Fibroblast of lung (primary cell): ENCODE data around the gene DYSF. TPM values are rescaled to one million over a fixed set of nuclear protein-coding genes. Genes with fewer than 3 reads are reported as not detected.

Source experiments
- DNase-seq, 2 donors: peaks; one replicate each; pipeline versions ENCODE4 v3.0.0 to v3.0.0-alpha.2; 2010; ENCODE audit warnings: low read depth in 2 of 2
- H2AFZ ChIP-seq: 2 replicates; pipeline ENCODE4 v1.5.1; 2012; ENCODE audit warnings: low read length, control low read depth, inconsistent platforms
- H3K27ac ChIP-seq: 2 replicates; pipeline ENCODE4 v1.5.1; 2011; ENCODE audit warnings: low read length, control low read depth; ENCODE audit not compliant: insufficient read depth
- H3K27me3 ChIP-seq: 2 replicates; pipeline ENCODE4 v1.5.1; 2011; ENCODE audit warnings: mild to moderate bottlenecking, low read length; ENCODE audit not compliant: control insufficient read depth, insufficient read depth
- H3K36me3 ChIP-seq: 2 replicates; pipeline ENCODE4 v1.5.1; 2011; ENCODE audit warnings: low read length; ENCODE audit not compliant: control insufficient read depth, insufficient read depth
- H3K4me1 ChIP-seq: 2 replicates; pipeline ENCODE4 v1.5.1; 2011; ENCODE audit warnings: low read length; ENCODE audit not compliant: control insufficient read depth, insufficient read depth; ENCODE audit errors: extremely low read depth
- H3K4me2 ChIP-seq: 2 replicates; pipeline ENCODE4 v1.5.1; 2011; ENCODE audit warnings: low read length, control low read depth; ENCODE audit not compliant: insufficient read depth; ENCODE audit errors: extremely low read depth
- H3K4me3 ChIP-seq, 4 experiments: fragments of 200-600 bp in 1 of 4; sonication (generic) in 1 of 4; replicated peaks in 1 of 4; 2 replicates each; pipeline ENCODE4 v1.5.1; 2011 to 2016; ENCODE audit warnings: low read length in 4 of 4, low read depth in 3 of 4, mild to moderate bottlenecking in 3 of 4, control low read depth in 2 of 4, inconsistent platforms in 1 of 4, mixed read lengths in 1 of 4; ENCODE audit not compliant: insufficient read depth in 1 of 4; ENCODE audit errors: control extremely low read depth in 1 of 4
- H3K79me2 ChIP-seq: 2 replicates; pipeline ENCODE4 v1.5.1; 2012; ENCODE audit warnings: mild to moderate bottlenecking, low read length, inconsistent platforms; ENCODE audit not compliant: control insufficient read depth, insufficient read depth
- H3K9ac ChIP-seq: 2 replicates; pipeline ENCODE4 v1.5.1; 2011; ENCODE audit warnings: mild to moderate bottlenecking, low read length, control low read depth; ENCODE audit not compliant: insufficient read depth
- H3K9me3 ChIP-seq: 2 replicates; pipeline ENCODE4 v1.5.1; 2012; ENCODE audit warnings: low read depth, low read length; ENCODE audit not compliant: control insufficient read depth, insufficient read depth
- H4K20me1 ChIP-seq: 2 replicates; pipeline ENCODE4 v1.5.1; 2011; ENCODE audit warnings: low read length; ENCODE audit not compliant: control insufficient read depth, insufficient read depth; ENCODE audit errors: extremely low read depth
- CTCF ChIP-seq, 2 donors: IDR thresholded peaks in 1 of 2; conservative IDR thresholded peaks in 1 of 2; 1 replicate in 1 of 2; 2 replicates in 1 of 2; pipeline ENCODE4 v1.5.1; 2011 to 2012; ENCODE audit warnings: low read length in 2 of 2, control low read depth in 1 of 2, inconsistent platforms in 1 of 2, low read depth in 1 of 2, mild to moderate bottlenecking in 1 of 2
- EZH2 ChIP-seq: IDR thresholded peaks from 2 replicates; pipeline ENCODE4 v1.5.1; 2012; ENCODE audit warnings: low read length, control low read depth, mild to moderate bottlenecking; ENCODE audit errors: missing control alignments
- polyA plus RNA-seq, 2 donors: library from polyadenylated mRNA; depleted of rRNA in 1 of 2; stranded (reverse) in 1 of 2; unstranded in 1 of 2; fragments of >200 nt; gene quantifications; 2 replicates each; pipeline ENCODE4 v1.2.1, GENCODE V29; 2011 to 2012; ENCODE audit warnings: missing spikeins in 1 of 2
- total RNA-seq: library from RNA; depleted of rRNA; stranded (reverse); fragments of >200 nt; gene quantifications from 2 replicates; pipeline ENCODE4 v1.2.1, GENCODE V29; 2014

Gene DYSF
- total and polyA plus RNA-seq, 2 donors (not counting 1 experiment from before 2014, with no cell fraction given) = under 0.01 to 0.67 TPM

- H3K4me1 ChIP-seq = no peaks in the 10 kb centered on the region
- no peaks in the 10 kb centered on the region for H3K27me3 ChIP-seq
- no peak overlapping the region for H3K4me3 ChIP-seq
- no peak overlapping the region for H3K9ac ChIP-seq
- no peak overlapping the region for H2AFZ ChIP-seq
- H3K4me2 ChIP-seq = no peak overlapping the region
- no peak for DNase-seq
- no peaks in the 10 kb centered on the region for H3K36me3 ChIP-seq
- no peak for TF ChIP-seq CTCF (conservative IDR thresholded peaks at IDR 0.05 in 1 of 2, IDR thresholded peaks at IDR 0.05 in 1 of 2; ENCODE audit: low read depth in 1 of 2, low read length in 2 of 2)
- no peak for TF ChIP-seq EZH2
- no peaks in the 10 kb centered on the region for H4K20me1 ChIP-seq
- H3K79me2 ChIP-seq = no peaks in the 10 kb centered on the region
- H3K9me3 ChIP-seq = no peaks in the 10 kb centered on the region
- H3K27ac ChIP-seq = no peak overlapping the region
These were observed 167.5 kb downstream of the DYSF start for GRCh38 chr2:71620851-71621251.

GRCh38 chr2:71629273-71629672 lies 175.9 kb downstream of the DYSF start:
- TF ChIP-seq EZH2 = no peak

GRCh38 chr2:71629771-71630453 lies 176.6 kb downstream of the DYSF start:
- Histone ChIP-seq H3K4me3 (no peak overlapping the region), H3K27me3 (no peaks in the 10 kb centered on the region), H2AFZ (no peak overlapping the region), H3K4me2 (no peak overlapping the region), H3K36me3 (no peaks in the 10 kb centered on the region), H3K9ac (no peak overlapping the region), H4K20me1 (no peaks in the 10 kb centered on the region), H3K9me3 (no peaks in the 10 kb centered on the region), H3K4me1 (no peaks in the 10 kb centered on the region), H3K27ac (no peak overlapping the region), H3K79me2 (no peaks in the 10 kb centered on the region)
- TF ChIP-seq CTCF (conservative IDR thresholded peaks at IDR 0.05 in 1 of 2, IDR thresholded peaks at IDR 0.05 in 1 of 2; ENCODE audit: low read depth in 1 of 2, low read length in 2 of 2) (no peak), EZH2 (no peak)
- no peak for DNase-seq

More at GRCh38 chr2:71629273-71629672, 175.9 kb downstream of the DYSF start:
- Histone ChIP-seq H3K9ac (no peak overlapping the region), H2AFZ (no peak overlapping the region), H3K79me2 (no peaks in the 10 kb centered on the region), H3K27me3 (no peaks in the 10 kb centered on the region), H3K4me3 (no peak overlapping the region), H4K20me1 (no peaks in the 10 kb centered on the region), H3K4me1 (no peaks in the 10 kb centered on the region), H3K4me2 (no peak overlapping the region), H3K27ac (no peak overlapping the region), H3K9me3 (no peaks in the 10 kb centered on the region), H3K36me3 (no peaks in the 10 kb centered on the region)
- peak in 1 of 2 donors; percentile 4 for DNase-seq
